ENCODE results near the gene NOXA1. TPM values are rescaled to one million over a fixed set of nuclear protein-coding genes. Genes with fewer than 3 reads are reported as not detected.

The NOXA1 gene
- polyA plus RNA-seq, 1 donor from 2014 or later: 1.7 TPM

DNA sequence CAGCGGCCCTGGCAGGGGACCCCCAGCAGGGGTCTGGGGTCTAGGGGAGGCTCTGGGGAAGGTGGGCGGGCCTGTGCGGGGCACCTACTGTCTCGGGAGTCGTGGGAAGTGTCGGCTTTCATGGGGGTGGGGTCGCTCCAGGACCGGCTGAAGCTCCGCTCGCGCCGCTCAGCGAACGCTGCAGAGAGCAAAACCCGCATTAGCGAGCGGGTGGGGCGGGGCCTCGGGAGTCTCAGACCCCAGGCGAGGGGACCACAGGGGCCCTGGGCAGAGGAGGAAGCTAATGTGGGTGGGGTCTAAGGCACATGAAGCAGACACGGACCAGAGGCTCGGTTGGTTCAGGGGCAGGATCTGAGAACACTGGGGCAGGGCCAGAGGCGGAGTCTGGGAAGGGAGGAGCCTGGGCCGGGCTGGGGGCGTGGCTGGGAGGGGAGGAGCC, 30.5 kb downstream of the NOXA1 start:
- no peak for TF ChIP-seq EP300 (conservative IDR thresholded peaks at IDR 0.05; ENCODE audit: poor library complexity, severe bottlenecking)
- TF ChIP-seq EZH2 (IDR thresholded peaks at IDR 0.05; ENCODE audit: borderline replicate concordance, insufficient read depth, low read length, poor library complexity, severe bottlenecking): no peak
- no peak for TF ChIP-seq RAD21 (conservative IDR thresholded peaks at IDR 0.05)
- no peak for TF ChIP-seq POLR2AphosphoS5 (IDR thresholded peaks at IDR 0.05)
- TF ChIP-seq, protein P1, sequence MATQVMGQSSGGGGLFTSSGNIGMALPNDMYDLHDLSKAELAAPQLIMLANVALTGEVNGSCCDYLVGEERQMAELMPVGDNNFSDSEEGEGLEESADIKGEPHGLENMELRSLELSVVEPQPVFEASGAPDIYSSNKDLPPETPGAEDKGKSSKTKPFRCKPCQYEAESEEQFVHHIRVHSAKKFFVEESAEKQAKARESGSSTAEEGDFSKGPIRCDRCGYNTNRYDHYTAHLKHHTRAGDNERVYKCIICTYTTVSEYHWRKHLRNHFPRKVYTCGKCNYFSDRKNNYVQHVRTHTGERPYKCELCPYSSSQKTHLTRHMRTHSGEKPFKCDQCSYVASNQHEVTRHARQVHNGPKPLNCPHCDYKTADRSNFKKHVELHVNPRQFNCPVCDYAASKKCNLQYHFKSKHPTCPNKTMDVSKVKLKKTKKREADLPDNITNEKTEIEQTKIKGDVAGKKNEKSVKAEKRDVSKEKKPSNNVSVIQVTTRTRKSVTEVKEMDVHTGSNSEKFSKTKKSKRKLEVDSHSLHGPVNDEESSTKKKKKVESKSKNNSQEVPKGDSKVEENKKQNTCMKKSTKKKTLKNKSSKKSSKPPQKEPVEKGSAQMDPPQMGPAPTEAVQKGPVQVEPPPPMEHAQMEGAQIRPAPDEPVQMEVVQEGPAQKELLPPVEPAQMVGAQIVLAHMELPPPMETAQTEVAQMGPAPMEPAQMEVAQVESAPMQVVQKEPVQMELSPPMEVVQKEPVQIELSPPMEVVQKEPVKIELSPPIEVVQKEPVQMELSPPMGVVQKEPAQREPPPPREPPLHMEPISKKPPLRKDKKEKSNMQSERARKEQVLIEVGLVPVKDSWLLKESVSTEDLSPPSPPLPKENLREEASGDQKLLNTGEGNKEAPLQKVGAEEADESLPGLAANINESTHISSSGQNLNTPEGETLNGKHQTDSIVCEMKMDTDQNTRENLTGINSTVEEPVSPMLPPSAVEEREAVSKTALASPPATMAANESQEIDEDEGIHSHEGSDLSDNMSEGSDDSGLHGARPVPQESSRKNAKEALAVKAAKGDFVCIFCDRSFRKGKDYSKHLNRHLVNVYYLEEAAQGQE (IDR thresholded peaks at IDR 0.05; ENCODE audit: borderline replicate concordance): no peak
- TF ChIP-seq, protein P2, sequence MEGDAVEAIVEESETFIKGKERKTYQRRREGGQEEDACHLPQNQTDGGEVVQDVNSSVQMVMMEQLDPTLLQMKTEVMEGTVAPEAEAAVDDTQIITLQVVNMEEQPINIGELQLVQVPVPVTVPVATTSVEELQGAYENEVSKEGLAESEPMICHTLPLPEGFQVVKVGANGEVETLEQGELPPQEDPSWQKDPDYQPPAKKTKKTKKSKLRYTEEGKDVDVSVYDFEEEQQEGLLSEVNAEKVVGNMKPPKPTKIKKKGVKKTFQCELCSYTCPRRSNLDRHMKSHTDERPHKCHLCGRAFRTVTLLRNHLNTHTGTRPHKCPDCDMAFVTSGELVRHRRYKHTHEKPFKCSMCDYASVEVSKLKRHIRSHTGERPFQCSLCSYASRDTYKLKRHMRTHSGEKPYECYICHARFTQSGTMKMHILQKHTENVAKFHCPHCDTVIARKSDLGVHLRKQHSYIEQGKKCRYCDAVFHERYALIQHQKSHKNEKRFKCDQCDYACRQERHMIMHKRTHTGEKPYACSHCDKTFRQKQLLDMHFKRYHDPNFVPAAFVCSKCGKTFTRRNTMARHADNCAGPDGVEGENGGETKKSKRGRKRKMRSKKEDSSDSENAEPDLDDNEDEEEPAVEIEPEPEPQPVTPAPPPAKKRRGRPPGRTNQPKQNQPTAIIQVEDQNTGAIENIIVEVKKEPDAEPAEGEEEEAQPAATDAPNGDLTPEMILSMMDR (IDR thresholded peaks at IDR 0.05; ENCODE audit: poor library complexity, severe bottlenecking): no peak
- TF ChIP-seq SMC3 (conservative IDR thresholded peaks at IDR 0.05; ENCODE audit: poor library complexity): no peak
- TF ChIP-seq TAF1 (IDR thresholded peaks at IDR 0.05; ENCODE audit: low read depth): no peak
- TF ChIP-seq MXI1 (conservative IDR thresholded peaks at IDR 0.05; ENCODE audit: poor library complexity, severe bottlenecking): no peak
- H3K9me2 ChIP-seq (ENCODE audit: insufficient read depth, low read length): no peaks in the 10 kb centered on the region
- no peak overlapping the region for H3K4me2 ChIP-seq (ENCODE audit: low read length)
- H3F3A ChIP-seq (ENCODE audit: insufficient read depth, low read length, poor library complexity, severe bottlenecking): no peaks in the 10 kb centered on the region
- H3K4me3 ChIP-seq (ENCODE audit: low read length): no peak overlapping the region
- no peak overlapping the region for H3K27ac ChIP-seq (ENCODE audit: low read length)
- no peaks in the 10 kb centered on the region for H3K36me3 ChIP-seq (ENCODE audit: insufficient read depth, low read length)
- no peaks in the 10 kb centered on the region for H4K20me1 ChIP-seq (ENCODE audit: insufficient read depth)
- H3K9ac ChIP-seq (ENCODE audit: low read length): no peak overlapping the region
- H3K79me2 ChIP-seq (replicated peaks; ENCODE audit: insufficient read depth, low read length): no peaks in the 10 kb centered on the region
- H3K9me3 ChIP-seq (ENCODE audit: low read length): no peaks in the 10 kb centered on the region
- no peaks in the 10 kb centered on the region for H3K27me3 ChIP-seq (ENCODE audit: insufficient read depth, low read depth, low read length)
- no peak overlapping the region for H2AFZ ChIP-seq (ENCODE audit: low read depth, low read length)

DNA sequence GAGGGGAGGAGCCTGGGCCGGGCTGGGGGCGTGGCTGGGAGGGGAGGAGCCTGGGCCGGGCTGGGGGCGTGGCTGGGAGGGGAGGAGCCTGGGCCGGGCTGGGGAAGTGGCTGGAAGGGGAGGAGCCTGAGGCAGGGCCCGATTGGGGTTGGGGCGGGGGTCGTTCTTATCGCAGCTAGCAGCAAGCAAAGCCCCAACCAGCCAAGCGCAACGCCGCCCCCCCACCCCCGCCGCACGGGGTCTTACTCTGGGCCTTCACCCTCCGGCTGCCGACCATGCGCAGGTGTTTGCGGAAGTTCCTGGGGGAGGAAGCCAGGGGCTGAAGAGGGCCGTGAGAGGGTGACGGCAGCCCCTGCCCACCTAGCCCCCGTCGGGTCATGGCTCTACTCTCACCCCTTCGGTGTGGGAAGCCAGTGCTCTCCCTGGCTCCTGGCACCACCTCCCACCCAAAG, 31.0 kb downstream of the NOXA1 start:
- Histone ChIP-seq H3K36me3 (ENCODE audit: insufficient read depth, low read length) (no peaks in the 10 kb centered on the region), H3K4me2 (ENCODE audit: low read length) (no peak overlapping the region)

More for the DNA sequence above, 31.0 kb downstream of the NOXA1 start:
- Histone ChIP-seq H3K9ac (ENCODE audit: low read length) (no peak overlapping the region), H2AFZ (ENCODE audit: low read depth, low read length) (no peak overlapping the region), H3K27me3 (ENCODE audit: insufficient read depth, low read depth, low read length) (no peaks in the 10 kb centered on the region), H3K79me2 (replicated peaks; ENCODE audit: insufficient read depth, low read length) (no peaks in the 10 kb centered on the region), H3K4me3 (ENCODE audit: low read length) (no peak overlapping the region), H4K20me1 (ENCODE audit: insufficient read depth) (no peaks in the 10 kb centered on the region), H3F3A (ENCODE audit: insufficient read depth, low read length, poor library complexity, severe bottlenecking) (no peaks in the 10 kb centered on the region), H3K9me3 (ENCODE audit: low read length) (no peaks in the 10 kb centered on the region), H3K27ac (ENCODE audit: low read length) (no peak overlapping the region), H3K9me2 (ENCODE audit: insufficient read depth, low read length) (no peaks in the 10 kb centered on the region)
- no peak for TF ChIP-seq POLR2AphosphoS5 (IDR thresholded peaks at IDR 0.05)
- no peak for TF ChIP-seq EP300 (conservative IDR thresholded peaks at IDR 0.05; ENCODE audit: poor library complexity, severe bottlenecking)
- no peak for TF ChIP-seq RAD21 (conservative IDR thresholded peaks at IDR 0.05)
- TF ChIP-seq EZH2 (IDR thresholded peaks at IDR 0.05; ENCODE audit: borderline replicate concordance, insufficient read depth, low read length, poor library complexity, severe bottlenecking): no peak
- TF ChIP-seq TAF1 (IDR thresholded peaks at IDR 0.05; ENCODE audit: low read depth): no peak
- TF ChIP-seq, protein P1 (IDR thresholded peaks at IDR 0.05; ENCODE audit: borderline replicate concordance): no peak
- no peak for TF ChIP-seq SMC3 (conservative IDR thresholded peaks at IDR 0.05; ENCODE audit: poor library complexity)
- TF ChIP-seq, protein P2 (IDR thresholded peaks at IDR 0.05; ENCODE audit: poor library complexity, severe bottlenecking): no peak
- no peak for TF ChIP-seq MXI1 (conservative IDR thresholded peaks at IDR 0.05; ENCODE audit: poor library complexity, severe bottlenecking)

Measured in neural cell (in vitro differentiated cells).